ENCODE results near the gene PIGT.

DNA sequence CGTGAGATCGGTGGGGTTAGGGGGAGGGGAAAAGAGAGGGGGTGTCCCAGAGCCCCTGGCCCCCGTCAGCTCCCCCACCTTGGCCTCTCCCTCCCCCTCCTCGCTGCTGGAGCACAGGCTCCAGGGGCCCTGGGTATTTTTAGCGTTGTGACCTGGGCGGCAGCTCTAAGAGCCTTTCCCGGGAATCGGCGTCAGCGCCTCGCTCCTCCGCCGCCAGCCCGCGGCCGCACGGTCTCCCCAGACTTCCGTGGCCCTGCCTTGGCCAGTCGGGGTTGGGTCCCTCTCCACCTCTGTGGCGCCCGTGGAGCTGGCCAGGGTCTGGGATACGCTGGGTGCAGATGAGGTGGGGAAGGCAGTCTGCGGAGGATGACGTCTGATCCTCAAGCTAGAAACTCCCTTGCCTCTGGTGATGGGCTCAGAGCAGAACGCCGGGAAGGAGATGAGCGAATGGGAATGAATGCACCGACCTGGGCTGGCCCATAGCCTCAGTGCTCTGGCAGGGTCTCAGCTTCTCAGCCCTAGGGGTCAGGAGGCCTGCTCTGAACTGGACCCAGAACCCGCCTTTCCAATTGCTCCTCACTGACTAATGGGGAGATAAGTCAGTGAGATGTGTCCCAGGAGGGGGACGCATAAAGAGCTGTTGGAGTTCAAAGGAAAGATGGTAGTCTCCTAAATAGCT is 8.7 kb upstream of the PIGT start:
- TF ChIP-seq, protein P1, sequence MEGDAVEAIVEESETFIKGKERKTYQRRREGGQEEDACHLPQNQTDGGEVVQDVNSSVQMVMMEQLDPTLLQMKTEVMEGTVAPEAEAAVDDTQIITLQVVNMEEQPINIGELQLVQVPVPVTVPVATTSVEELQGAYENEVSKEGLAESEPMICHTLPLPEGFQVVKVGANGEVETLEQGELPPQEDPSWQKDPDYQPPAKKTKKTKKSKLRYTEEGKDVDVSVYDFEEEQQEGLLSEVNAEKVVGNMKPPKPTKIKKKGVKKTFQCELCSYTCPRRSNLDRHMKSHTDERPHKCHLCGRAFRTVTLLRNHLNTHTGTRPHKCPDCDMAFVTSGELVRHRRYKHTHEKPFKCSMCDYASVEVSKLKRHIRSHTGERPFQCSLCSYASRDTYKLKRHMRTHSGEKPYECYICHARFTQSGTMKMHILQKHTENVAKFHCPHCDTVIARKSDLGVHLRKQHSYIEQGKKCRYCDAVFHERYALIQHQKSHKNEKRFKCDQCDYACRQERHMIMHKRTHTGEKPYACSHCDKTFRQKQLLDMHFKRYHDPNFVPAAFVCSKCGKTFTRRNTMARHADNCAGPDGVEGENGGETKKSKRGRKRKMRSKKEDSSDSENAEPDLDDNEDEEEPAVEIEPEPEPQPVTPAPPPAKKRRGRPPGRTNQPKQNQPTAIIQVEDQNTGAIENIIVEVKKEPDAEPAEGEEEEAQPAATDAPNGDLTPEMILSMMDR (IDR thresholded peaks at IDR 0.05), result no peak
- no peak for TF ChIP-seq POLR2AphosphoS5 (IDR thresholded peaks at IDR 0.05; ENCODE audit: low read depth, low read length)
